Activated B cell treated with CpG ODN at 0.5 μM for 24 hours (primary cell): ENCODE results near the gene TNFRSF18. TPM values are rescaled to one million over a fixed set of nuclear protein-coding genes. Genes with fewer than 3 reads are reported as not detected.

ENCODE experiments used
- ATAC-seq: fragments of 200-7000 bp; cut with Tn5 transposase; one replicate; pipeline ENCODE4 v1.10.0; 2021; ENCODE audit warnings: low read depth, mild to moderate bottlenecking, moderate library complexity
- CTCF ChIA-PET: fragments of 350-600 bp; sonication (Branson Sonifier 250); formaldehyde crosslinking; loops from one replicate; lab custom pipeline; 2021; ENCODE audit warnings: antibody characterized with exemption; lab: Charles Lee
- POLR2A ChIA-PET: fragments of 350-600 bp; sonication (Branson Sonifier 250); formaldehyde crosslinking; loops from one replicate; lab custom pipeline; 2021; ENCODE audit warnings: antibody characterized with exemption; lab: Charles Lee
- DNase-seq: peaks from one replicate; pipeline ENCODE4 v3.0.0; 2022
- H3K27ac Mint-ChIP-seq: one replicate; pipeline ENCODE4 v1.8.0; 2020; ENCODE audit warnings: mixed read lengths
- H3K27me3 Mint-ChIP-seq: one replicate; pipeline ENCODE4 v1.8.0; 2021; ENCODE audit warnings: mixed read lengths
- H3K36me3 Mint-ChIP-seq: one replicate; pipeline ENCODE4 v1.8.0; 2021; ENCODE audit warnings: low read depth, mixed read lengths
- H3K4me1 Mint-ChIP-seq: one replicate; pipeline ENCODE4 v1.8.0; 2021; ENCODE audit warnings: mixed read lengths
- H3K4me3 Mint-ChIP-seq: one replicate; pipeline ENCODE4 v1.8.0; 2020; ENCODE audit warnings: mild to moderate bottlenecking, mixed read lengths
- H3K9me3 Mint-ChIP-seq: one replicate; pipeline ENCODE4 v1.8.0; 2020; ENCODE audit warnings: mixed read lengths
- intact Hi-C: fragments of 100-400 bp; cut with micrococcal nuclease; formaldehyde crosslinking; loops from one replicate; pipeline ENCODE4 v1.15.1; 2024
- total RNA-seq: library from RNA; stranded (reverse); gene quantifications from 2 replicates; pipeline ENCODE4 v1.2.3, GENCODE V29; 2022
- TF ChIP-seq, protein P1 (sequence below): fragments of 200-600 bp; IDR thresholded peaks from one replicate; pipeline ENCODE4 v1.8.0; 2022; ENCODE audit warnings: antibody characterized with exemption, mild to moderate bottlenecking

TNFRSF18 gene
- total RNA-seq, 1 donor from 2014 or later, result 37.5 TPM

DNA sequence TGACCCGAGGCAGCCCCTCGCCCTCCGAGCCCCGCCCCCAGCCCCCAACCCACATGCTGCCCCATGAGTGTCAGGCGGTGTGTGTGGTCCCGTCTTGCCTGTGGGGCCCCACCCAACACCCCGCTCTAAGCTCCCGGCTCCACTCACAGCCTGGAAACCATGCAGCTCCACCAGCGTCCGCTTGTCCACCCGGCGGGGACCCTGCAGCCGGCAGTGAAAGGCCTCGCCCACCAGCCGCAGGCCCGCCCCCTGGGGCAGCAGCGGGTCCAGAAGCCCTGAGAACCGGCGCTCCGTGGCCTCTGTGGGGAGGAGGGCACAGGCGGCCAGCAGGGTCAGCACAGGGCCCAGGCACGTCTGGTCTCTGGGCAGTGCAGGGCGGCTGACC lies 37.4 kb upstream of the TNFRSF18 start:
- TF ChIP-seq, protein P1, sequence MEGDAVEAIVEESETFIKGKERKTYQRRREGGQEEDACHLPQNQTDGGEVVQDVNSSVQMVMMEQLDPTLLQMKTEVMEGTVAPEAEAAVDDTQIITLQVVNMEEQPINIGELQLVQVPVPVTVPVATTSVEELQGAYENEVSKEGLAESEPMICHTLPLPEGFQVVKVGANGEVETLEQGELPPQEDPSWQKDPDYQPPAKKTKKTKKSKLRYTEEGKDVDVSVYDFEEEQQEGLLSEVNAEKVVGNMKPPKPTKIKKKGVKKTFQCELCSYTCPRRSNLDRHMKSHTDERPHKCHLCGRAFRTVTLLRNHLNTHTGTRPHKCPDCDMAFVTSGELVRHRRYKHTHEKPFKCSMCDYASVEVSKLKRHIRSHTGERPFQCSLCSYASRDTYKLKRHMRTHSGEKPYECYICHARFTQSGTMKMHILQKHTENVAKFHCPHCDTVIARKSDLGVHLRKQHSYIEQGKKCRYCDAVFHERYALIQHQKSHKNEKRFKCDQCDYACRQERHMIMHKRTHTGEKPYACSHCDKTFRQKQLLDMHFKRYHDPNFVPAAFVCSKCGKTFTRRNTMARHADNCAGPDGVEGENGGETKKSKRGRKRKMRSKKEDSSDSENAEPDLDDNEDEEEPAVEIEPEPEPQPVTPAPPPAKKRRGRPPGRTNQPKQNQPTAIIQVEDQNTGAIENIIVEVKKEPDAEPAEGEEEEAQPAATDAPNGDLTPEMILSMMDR, result no peak
- H3K36me3 Mint-ChIP-seq, result no peaks in the 10 kb centered on the region
- H3K27me3 Mint-ChIP-seq, result no peaks in the 10 kb centered on the region
- ATAC-seq (no peak), DNase-seq (no peak)
- ChIA-PET POLR2A (no interaction called here), CTCF (no interaction called here)
- no peak overlapping the region for H3K4me3 Mint-ChIP-seq
- H3K9me3 Mint-ChIP-seq, result no peaks in the 10 kb centered on the region
- H3K27ac Mint-ChIP-seq, result no peak overlapping the region
- no peaks in the 10 kb centered on the region for H3K4me1 Mint-ChIP-seq
- intact Hi-C loops, result no loop called here

DNA sequence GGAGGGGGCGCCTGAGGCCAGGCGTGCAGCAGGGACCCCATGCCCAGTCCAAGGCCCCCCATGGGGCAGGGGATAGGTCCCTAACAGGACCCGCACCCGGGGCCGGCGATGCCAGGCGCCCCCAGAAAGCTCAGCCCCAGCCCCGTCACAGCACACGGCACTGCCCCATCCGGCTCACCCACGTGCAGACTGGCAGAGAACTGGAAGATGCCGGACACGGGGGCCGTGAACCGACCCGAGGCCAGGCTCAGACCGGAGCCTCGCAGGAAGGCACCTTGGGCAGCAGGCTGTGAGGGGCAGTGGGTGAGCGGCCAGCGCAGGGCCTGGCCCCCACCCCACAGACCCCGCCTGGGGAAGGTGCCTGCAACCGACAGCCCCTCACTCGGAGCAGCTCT lies 36.9 kb upstream of the TNFRSF18 start:
- intact Hi-C loops, result no loop called here
- TF ChIP-seq, protein P1, result no peak
- CTCF ChIA-PET, result interaction anchor here (1.5 kb wide), 1 partner anchor 120 kb away, joined by 3 read pairs; no protein-coding TSS in a partner anchor

DNA sequence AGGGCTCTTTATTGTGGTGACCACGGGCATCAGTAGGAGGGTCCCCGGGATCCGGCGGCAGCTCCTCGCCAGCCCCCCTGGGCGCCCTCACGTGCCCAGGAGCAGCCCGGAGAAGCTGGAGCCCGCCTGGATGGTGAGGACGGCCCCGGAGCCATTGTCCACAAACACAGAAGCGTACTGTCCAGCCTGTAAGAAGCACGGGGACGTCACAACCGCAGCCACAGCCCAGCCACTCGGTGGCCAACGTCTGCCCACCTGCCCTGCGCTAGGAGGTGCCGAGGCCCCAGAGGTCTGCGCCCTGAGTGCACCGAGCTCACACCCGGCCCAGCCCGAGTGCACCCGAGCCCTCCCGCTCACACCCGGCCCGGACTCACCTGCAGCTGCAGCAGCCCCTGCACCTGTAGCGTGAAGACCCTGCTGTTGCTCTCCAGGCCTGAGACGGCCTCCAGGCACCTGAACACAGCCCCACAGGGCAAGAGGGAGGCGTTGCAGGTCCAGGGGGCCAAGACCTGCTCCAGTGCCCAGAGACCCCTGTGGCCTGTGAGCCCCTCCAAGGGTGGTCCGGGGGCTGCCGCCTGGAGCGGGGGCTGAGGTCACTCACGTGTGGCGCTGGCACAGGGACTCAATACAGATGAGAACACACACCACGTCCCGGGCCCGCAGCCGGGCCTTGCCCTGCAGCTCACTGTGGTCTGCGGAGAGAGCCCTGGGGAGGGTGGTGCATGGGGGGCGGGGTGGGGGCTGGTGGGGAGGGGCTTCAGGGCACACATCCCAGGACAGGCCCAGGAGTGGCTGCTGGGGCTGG lies 36.3 kb upstream of the TNFRSF18 start:
- Mint-ChIP-seq H3K9me3 (no peaks in the 10 kb centered on the region), H3K4me3 (no peak overlapping the region), H3K36me3 (no peaks in the 10 kb centered on the region), H3K4me1 (peaks cover 7% of the 10 kb centered on the region), H3K27me3 (no peaks in the 10 kb centered on the region), H3K27ac (no peak overlapping the region)
- ChIA-PET POLR2A (no interaction called here), CTCF (interaction anchor here (1.5 kb wide), 1 partner anchor 120 kb away, joined by 3 read pairs; no protein-coding TSS in a partner anchor)
- no peak for DNase-seq
- TF ChIP-seq, protein P1, result no peak
- no peak for ATAC-seq
- intact Hi-C loops, result no loop called here

More for the DNA sequence above, 36.9 kb upstream of the TNFRSF18 start:
- Mint-ChIP-seq H3K9me3 (no peaks in the 10 kb centered on the region), H3K4me3 (no peak overlapping the region), H3K36me3 (no peaks in the 10 kb centered on the region), H3K4me1 (peaks cover 2% of the 10 kb centered on the region), H3K27me3 (no peaks in the 10 kb centered on the region), H3K27ac (no peak overlapping the region)
- POLR2A ChIA-PET, result no interaction called here
- ATAC-seq, result no peak
- DNase-seq, result no peak

DNA sequence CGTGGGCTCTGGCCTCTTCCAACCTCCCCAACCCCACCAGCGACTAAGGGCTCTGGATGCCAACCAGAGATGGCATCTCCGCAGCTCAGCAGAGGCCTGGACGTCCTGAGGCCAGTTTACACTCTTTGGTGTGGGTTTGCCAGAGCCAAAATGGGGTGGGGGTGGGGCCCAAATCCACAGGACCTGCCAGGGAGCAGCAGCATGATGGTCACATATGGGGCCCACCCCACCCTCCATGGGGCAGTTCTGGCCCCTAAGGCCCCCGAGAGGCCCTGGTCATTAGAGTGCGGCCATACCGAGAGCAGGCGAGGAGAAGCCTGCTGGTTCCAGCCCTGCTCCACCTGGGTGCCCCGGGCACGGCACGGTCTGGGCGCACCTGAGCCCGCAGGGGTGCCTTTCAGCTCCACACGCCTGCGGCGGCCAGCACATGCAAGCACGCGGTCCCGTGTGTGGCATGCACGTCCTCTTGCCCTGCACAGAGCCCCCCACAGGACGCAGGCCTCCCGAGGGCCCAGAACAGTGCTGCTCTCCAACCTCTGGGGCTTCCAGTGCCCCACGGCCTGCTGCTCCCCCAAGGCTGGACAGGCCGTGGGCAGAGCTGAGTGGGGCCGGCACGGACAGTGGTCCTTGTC lies 35.3 kb upstream of the TNFRSF18 start:
- DNase-seq (no peak), ATAC-seq (no peak)
- Mint-ChIP-seq H3K4me3 (no peak overlapping the region), H3K27me3 (no peaks in the 10 kb centered on the region), H3K9me3 (no peaks in the 10 kb centered on the region), H3K4me1 (peaks cover 12% of the 10 kb centered on the region), H3K36me3 (no peaks in the 10 kb centered on the region), H3K27ac (no peak overlapping the region)
- TF ChIP-seq, protein P1, result no peak
- intact Hi-C loops, result no loop called here
- CTCF ChIA-PET, result interaction anchor here (1.5 kb wide), 1 partner anchor 119 kb away, joined by 3 read pairs; no protein-coding TSS in a partner anchor
- POLR2A ChIA-PET, result interaction anchor here (0.6 to 0.7 kb wide), 2 partner anchors 11 to 27 kb away, joined by 3 to 8 read pairs; no protein-coding TSS in a partner anchor
